NCI-H1436 (cell line): ENCODE measurements around the gene HPGDS.
"Not testable (repeated sequence)": the region's sequence is repeated elsewhere in the genome, so short reads cannot be mapped to it uniquely, and the experiment has no call there.

Source experiments
- DNase-seq: peaks from one replicate; lab custom pipeline; 2025; lab: John Stamatoyannopoulos, UW

Gene HPGDS

DNA sequence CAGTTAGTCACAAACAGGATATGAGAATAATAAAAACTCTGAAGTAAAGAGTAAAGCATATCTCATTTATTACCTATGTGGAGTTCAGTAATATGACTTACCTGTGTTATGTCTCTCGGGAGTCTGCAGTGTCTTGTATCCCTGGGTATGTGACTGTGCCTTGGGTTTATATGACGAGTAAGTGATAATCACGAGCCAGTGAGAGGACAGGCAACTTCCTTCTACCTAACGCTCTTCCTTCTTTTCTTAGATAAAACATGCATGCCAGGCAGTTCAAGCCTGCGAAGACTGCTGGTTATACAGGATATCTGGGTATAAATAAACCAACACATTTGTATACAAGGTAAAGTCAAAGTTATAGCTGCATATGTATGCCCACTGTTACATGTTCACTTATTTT lies at the start of gene HPGDS:
TSS of gene HPGDS (minus strand) at position 143 of the 400 bp plus-strand sequence. CDS start 8,207 bp downstream, outside the sequence.
- DNase-seq = no peak

DNA sequence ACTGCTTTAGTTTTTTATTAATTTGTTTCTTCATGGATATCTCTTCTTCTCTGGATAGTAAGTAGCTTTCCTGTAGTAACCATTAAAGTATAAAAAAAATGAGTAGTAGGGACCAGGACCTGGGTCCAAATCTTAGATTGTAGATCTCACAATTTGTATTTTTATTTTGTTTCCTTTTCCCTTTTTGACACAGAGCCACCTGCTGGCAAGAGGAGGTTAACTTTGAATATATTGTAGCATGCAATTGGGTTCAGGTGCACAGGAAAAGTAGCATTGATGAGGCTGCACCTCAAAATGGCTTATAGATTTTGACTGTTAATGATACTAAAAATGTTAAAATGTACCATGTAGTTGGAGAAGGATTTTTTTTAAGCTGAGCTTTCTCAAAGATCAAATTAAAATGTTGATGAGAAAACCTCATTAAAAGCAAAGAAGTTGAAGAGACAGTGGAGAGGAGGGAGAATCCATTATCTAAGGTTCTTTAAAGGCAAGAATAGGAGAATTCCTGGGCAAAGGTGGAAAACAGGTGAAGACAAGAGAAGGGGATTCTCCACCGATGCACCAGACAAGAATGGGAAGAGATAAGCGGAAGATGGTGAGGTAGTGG lies 48.3 kb upstream of the HPGDS start:
- DNase-seq = no peak

DNA sequence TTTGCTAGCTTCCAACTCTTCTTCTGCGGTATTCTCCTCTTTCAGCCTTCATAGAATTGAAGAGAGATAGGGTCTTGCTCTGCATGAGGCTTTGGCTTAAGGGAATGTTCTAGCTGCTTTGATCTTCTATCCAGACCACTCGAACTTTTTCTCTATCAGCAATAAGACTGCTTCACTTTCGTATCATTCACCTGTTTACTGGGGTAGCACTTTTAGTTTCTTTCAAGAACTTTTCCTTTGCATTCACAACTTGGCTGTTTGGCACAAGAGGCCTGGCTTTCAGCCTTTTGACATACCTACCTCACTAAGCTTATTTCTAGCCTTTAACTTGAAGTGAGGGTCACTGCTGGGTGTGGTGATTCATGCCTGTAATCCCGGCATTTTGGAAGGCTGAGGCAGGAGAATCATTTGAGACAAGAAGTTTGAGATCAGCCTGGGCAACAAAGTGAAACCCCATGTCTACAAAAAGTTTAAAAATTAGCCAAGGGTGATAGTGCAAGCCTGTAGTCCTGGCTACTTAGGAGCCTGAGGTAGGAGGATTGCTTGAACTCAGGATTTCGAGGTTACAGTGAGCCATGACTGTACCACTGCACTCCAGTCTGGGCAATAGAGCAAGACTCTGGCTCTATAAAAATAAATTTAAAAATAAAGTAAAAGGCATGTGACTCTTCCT lies 47.1 kb upstream of the HPGDS start:
- no peak for DNase-seq

DNA sequence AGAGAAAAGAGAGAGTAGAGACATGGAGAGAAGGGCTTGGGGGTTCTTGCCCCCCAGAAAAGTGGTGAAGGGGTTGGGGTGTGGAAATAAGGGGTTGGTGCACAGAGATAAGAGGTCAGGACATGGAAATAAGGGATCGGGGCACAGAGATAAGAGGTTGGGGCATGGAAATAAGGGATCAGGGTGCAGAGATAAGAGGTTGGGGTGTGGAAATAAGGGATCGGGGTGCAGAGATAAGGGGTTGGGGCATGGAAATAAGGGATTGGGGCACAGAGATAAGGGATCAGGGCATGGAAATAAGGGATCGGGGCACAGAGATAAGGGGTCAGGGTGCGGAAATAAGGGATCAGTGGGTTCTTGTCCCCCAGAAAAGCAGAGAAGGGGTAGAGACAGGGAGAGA lies 45.3 kb upstream of the HPGDS start:
- not testable (repeated sequence) for DNase-seq

DNA sequence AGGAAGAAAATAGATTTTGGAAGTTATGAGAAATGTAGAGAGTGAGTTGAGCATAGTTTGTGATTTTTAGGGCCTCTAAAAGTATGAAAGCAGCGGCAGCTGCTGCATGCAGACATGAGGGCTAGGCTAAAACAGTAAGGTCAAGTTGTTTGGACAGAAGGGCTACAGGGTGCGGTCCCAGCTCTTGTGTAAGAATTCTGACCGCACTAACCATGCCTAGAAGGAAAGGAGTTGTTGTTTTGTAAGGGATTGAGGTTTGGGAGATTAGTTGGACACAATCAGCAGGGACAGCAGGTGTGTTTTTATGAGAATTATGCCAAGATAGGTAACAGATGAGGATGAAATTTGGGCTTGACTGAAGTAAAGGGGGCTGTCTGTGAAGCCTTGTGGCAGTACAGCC lies 42.8 kb upstream of the HPGDS start:
- not testable (repeated sequence) for DNase-seq

DNA sequence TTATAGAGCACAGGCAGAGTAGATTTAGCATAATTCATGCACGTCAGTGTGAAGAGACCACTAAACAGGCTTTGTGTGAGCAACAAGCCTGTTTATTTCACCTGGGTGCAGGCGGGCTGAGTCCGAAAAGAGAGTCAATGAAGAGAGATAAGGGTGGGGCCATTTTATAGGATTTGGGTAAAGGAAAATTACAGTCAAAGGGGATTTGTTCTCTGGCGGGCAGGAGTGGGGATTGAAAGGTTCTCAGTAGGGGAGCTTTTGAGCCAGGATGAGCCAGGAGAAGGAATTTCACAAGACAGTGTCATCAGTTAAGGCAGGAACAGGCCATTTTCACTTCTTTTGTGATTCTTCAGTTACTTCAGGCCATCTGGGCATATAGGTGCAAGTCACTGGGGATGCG lies 40.3 kb upstream of the HPGDS start:
- not testable (repeated sequence) for DNase-seq

DNA sequence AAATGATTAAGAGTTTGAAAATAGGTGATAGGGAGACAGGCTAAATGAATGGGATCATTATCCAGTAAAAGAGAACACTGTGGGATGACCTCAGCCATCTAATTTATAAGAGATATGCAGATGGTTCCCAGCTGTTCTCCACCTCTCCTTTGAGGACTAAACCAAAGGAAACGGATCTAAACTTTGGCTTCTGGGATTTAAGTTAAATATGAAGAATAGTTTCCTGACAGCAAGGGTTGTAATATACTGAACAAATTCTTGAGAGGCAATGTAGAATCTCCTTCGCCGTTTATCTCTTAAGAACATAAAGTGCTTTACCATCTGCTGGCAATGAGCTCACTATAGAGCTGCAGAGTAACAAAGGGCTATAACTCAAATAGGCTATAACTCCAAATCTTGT lies 35.4 kb upstream of the HPGDS start:
- DNase-seq = no peak

DNA sequence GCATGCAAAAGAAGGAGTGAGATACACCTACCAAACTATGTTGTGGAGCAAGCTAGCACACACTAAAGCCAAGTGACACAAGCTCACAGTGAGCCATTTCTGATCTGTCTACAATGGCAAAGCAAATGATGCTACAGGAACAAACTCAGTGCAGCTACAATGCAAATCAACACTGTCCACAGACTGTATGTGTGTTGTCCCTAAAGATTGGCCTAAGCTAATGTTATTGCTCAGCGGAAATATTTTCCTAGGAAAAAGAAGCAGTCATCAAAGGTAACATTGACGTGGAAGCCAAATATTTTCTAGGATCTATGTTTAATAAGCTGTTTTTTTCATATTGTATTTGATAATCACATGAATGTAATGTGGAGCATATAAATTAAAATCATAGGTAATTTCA lies 34.7 kb upstream of the HPGDS start:
- no peak for DNase-seq

DNA sequence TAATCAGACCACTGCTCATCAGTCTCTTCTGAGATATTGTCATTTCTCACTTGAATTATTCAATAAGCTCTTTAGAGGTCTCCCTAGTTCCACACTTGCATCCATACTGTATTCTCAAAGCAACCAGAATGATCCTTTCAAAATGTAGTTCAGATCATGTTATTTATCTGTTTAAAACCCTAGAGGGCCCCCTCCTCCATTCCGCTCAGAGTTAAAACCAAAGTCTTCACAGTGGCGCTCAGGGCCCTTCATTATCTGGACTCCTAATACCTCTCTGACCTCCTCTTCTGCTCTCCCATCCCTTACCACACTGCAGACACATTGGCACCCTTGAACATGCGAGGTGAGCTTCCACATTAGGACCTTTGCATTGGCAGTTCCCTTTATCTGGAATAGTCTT lies 32.7 kb upstream of the HPGDS start:
- DNase-seq = no peak

DNA sequence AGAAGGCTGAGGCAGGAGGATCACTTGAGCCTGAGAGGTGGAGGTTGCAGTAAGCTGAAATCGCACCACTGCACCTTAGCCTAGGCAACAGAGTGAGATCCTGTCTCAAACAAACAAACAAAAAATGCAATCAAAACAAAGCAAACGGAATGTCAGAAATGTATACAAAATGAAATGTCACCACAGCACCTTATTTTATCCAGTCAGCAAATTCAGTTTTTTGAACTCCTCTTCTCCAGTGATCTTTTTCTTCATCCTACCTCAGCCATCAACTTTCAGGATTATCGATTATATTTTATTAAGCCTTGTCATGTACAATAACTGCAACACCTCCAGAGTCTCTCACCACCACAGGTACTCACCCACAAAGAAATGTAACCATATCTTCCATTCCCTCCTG lies 31.1 kb upstream of the HPGDS start:
- DNase-seq = no peak

DNA sequence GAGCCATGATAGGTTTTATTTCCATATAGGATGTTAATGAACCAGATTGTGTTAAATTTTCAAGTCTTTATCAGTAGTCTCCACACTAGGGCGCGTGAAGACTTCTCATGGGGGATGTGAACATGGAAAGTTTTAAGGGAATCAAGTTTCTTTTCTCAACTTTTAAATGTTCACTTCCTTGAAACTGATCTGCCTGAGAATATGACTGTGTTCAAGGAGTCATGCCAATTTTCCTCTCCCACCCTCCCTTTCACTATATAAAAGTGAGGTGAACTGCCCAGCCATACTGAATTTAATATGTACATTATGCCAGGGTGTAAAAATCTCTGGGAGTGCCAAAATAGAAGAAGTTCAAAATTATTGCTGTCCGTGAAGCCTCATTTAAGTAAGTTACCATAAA lies 30.4 kb upstream of the HPGDS start:
- DNase-seq = no peak

DNA sequence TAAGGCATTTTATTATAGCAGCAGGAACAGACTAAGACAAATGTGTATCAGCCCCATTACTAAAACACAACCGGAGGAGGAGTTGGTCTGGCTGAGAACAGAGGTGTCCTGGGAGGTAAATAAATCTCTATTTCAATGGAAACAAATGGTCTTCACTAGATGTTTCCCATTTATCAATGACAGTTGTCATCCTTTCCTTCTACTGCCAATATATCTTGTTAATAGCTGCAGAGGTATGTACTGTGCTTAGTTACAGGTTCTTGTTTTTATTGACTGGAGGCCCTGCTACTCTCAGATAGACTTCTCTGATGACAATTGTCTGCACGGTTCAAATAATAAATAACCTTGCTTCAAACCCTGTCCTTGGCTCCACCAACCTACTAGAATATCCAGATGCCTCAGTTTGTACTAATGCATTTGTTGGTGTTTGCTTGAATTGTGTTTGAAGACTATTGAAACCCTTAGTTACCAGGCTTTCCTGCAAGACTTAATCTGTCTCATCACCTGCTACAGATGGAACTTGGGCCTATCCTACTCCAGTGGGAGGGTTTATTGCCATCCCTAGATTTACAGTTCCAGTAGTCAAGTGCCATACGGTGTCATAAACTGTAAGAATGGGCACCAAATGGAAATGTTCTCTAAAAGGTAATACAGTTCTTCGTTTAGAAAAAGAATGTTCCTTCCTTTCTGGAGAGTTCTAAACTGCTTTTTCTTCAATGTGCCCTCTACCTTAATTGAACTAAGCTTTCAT lies 29.8 kb upstream of the HPGDS start:
- no peak for DNase-seq

DNA sequence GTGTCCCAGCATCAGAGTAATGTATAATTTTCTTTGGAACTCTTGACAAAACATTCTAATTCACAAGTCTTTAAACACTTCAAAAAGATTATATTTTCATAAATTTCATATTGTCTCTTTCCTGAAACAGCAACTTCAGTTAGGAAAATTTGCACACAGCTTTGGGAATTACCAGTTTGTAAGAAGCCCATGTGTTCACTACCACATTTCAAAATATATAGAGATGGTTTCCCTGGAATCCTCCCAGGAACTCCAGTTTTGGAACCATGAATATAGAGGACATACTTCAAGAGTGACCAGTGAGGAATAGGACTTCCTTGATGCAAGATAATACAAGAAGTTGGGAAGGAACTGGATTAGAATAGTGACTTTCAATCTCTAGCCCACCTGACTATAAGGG lies 28.7 kb upstream of the HPGDS start:
- DNase-seq = no peak

DNA sequence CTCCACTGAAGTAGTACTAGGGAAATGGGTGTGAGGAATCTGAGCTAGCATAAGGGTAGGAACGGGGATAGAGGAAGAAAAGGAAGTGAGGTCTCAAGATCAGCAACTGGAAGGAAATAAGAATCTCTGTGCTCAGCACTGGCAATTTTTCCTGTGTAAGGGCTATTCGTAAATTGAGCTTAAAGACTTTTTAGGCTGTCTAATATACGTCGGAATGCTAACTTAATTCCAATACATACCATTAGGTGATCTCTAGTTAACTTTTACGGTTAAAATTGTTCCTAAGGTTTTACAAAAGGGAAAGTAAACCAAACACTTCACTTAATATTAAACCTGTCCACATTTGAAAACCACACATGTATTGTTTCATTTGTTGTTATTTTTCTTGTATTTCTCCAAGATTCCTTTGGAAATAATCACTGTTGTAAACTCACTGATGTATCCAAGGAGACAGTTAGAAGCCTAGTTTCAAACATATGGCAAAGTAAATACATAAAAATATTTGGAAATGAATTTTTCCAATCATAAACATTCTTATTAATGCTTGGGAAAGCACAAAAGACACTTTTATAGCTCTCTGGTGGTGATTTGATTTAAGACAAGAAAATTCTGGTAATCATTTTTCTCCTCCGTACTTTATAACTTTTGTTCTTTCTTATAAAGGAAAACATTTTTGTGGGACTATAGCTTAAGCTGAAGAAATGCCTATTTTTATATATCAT lies 28.1 kb upstream of the HPGDS start:
- no peak for DNase-seq

DNA sequence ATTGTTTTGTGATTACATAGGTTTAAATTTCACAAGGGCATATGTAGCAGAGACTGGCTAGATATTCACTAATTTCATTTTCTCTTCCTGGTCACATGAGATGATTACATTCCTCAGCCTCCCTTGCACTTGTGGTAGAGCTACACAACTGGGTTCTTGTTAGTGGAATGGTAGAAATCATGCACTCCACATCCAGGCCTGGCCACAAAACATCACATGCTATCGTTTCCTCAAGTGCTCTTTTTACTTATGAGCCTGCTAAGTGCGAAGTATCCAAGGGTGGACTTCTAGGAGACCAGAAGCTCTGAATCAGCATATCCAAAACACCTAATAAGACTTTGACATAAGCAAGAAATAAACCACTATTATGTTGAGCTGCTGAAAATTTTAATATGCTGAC lies 26.4 kb upstream of the HPGDS start:
- DNase-seq = no peak

DNA sequence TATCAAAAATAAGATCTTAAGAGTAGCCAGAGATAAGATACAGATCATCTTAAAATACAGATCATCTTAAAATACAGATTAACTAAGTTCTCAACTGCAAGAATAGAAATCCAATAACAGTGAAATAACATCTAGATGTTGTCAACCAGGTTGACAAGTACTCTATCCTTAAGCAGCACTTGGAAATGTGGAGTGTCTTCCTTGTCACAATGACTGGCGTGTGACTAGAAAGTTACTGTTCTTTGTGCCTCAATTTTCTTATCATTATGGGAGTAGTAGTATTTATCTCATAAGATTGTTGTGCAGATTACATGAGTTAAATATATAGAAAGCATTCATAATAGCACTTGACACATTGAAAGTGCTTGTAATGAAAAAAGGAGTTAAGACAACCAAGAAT lies 25.8 kb upstream of the HPGDS start:
- DNase-seq = no peak

DNA sequence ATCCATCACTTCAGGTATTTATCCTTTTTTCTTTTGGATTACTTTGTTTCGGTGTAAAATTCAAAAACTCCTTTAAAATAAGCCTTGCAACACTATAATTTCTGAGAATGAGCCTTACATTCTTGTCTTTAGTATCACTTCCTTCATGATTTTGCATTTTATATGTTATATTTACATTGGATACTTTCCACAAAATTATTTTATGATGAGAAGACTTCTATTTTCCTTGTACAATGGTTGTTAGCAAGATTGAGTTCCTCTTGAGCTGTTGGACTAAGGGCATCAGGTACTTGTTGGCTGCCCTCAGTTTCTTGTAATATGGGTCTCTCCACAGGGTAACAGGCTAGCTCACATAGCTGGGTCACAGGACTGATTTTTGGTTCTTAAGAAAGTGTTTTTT lies 22.7 kb upstream of the HPGDS start:
- no peak for DNase-seq

DNA sequence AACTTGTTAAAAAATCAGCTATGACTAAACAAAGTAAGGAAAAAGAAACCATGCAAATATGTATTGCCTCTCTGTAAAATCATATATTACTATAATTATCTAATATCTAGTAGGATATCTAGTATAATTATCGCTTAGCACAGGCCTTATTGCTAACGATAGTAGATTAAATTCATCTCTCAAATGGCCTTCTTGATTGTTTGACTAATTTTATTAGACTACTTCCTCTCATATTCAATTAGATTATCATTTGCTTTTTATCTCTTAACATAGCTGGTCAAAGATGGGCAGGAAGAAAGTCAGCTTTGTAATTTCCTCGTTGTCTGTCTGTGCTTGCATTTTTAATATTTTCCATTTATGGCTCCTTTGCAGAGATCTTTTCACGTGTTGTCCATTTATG lies 21.9 kb upstream of the HPGDS start:
- no peak for DNase-seq

DNA sequence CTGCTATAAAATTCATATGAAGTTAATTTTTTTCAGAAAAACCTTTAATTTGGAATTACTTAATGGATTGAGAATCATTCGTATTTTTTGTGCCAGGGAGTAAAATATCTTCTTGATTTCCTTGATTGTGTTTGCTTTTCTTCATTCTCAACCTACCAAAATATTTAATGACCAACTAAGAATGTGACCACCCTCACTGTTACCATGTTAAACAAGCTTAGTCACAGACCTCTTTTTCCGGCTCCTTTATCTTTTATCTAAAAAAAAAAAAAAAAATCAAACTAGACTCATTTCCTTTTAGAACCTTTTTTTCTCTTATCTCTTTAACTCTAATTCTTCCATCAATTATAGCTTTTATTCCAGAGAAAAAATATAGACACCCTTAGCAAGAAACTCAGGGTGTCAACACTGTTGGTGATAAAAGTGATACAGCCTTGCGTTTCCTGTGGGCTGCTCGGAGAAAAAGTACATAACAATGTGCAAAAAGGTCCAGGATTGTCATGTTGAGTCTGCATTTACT lies 20.6 kb upstream of the HPGDS start:
- DNase-seq = no peak

DNA sequence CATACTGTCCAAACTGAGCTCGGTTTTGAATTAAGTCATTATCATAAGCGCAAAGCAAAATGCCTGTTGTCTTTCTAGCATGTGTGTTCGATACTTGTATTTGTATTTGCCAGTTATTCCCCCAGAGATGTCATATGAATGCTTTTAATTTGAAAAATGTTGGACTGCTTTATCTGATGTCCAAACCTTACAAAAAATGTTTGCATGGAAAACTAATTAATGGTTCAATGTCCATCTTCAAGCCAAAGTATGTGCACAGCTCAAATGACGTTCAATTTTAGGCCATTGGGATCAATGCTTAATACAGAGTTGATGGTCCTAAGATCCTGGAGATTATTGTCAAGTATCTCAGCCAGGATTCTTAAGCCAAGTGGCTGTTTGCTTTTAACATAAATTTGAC lies 17.2 kb upstream of the HPGDS start:
- DNase-seq = no peak

DNA sequence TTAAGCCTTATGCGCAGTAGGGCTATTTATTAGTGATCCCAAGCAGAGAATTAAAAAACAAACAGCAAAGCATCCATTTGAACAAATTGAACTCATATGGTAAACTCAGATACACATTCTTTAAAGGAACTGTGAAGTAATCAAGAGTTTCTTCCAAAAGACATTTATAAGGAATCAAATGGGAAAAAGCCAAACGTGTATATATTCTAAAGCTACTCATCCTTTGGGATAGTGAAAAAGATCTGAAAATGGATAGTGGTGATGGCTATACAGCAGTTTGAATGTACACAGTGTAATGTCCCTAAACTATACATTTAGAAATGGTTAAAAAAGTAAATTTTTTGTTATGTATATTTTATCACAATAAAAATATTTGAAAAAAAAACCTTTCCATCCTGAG lies 16.6 kb upstream of the HPGDS start:
- DNase-seq = no peak

DNA sequence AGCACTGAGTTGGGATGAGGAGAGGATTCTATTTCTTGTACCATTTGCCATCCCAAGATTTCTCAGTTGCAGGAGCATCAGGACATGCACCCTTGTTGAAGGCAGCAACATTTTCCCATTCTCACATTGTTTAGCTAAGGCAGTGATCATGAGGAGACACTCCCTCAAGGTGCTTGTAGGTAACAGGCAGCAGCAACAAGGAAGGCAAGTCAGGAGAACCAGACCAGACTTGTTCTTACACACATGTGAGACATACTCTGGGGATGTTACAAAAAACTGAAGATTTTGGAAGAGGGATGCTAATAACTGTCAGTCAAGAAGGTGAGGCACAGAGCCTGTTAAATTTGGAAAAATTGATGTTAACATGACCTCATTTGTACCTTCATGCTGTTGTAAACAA lies 15.5 kb upstream of the HPGDS start:
- DNase-seq = no peak

DNA sequence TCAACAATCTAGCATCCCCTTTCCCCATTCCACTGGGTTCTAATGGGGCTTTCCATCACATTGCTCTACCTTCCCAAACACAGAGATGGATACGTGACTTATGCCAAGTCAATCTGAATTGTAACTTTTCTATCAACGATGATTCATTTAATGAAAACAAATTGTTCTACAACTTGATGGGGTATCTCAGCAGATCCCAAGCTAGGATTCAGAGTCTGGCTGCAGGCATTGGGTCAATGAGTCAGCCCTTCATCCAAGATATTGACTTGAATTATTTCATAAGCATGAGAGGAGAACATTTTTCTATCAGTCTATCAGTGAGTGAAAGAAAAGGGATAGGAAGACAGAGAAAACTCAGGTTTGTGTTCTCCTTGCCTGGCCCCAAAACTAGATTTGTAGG lies 15.0 kb upstream of the HPGDS start:
- DNase-seq = no peak
